GM19193 (cell line): ENCODE data around the gene HMGCL.

Source experiments
- POLR2A ChIP-seq: IDR thresholded peaks from 4 replicates; pipeline ENCODE4 v1.6.1; 2011; ENCODE audit not compliant: insufficient read depth, insufficient read length; ENCODE audit errors: extremely low read depth

HMGCL gene

GRCh38 chr1:23827717-23828116 is 2.5 kb upstream of the HMGCL start:
- no peak for TF ChIP-seq POLR2A

DNA sequence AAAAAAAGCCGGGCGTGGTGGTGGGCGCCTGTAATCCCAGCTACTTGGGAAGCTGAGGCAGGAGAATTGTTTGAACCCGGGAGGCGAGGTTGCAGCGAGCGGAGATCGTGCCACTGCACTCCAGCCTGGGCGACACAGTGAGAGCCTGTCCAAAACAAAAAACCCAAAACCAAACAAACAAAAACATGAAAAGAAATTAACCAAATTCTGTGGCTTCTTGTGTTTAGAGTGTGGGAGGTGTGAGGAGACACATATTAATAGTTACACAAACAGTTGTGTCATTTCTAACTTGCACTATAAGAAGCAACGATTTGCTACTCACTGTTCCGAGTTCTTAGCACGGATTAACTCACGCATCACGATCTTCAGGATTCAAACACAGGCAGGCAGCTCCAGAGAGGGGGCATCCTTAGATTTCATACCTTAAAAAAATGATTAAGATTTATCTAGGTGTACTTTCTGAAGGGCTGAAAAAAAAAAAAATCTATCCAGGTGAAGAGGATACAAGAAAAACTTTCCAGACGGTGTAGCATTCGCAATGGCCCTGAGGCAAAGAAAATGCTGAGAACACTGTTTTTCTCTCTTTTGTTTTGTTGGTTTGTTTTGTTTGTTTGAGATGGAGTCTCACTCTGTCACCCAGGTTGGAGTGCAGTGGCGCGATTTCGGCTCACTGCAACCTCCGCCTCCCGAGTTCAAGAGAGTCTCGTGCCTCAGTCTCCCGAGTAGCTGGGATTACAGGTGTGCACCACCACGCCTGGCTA is 713 bp upstream of the HMGCL start:
- TF ChIP-seq POLR2A: no peak

DNA sequence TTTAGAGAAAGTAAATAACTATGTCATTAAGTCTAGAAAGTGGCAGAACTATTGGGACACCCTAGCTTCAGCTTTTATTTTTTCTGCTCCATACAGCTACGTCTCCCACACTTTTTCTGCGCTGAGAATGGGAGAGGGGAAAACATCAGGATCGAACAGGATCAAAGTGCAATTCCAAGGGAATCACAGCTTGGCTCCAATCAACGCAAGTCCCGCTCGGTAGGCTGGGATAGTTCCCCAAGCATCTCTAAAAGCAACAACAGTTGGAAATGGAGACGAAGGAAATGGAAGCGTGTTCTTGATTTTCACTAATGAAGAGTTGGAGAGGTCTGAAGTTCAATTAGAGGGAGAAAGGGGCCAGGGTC is 536 bp downstream of the HMGCL start:
- no peak for TF ChIP-seq POLR2A

DNA sequence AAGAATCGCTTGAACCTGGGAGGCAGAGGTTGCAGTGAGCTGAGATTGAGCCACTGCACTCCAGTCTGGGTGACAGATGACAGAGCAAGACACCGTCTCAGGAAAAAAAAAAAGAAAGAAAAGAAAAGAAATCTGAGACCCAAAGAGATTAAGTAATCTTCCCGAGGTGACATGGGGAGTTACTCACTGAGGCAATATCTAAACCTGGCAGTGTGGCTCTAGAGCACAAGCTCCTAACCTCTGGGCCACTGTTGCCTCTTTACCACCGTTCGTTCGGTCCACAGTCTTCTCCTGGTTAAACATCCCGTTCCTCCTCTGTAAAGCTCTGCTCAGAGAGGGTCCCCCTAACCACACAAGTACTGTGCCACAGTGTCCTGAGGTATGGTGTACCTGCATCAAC is 1.5 kb downstream of the HMGCL start:
- no peak for TF ChIP-seq POLR2A

DNA sequence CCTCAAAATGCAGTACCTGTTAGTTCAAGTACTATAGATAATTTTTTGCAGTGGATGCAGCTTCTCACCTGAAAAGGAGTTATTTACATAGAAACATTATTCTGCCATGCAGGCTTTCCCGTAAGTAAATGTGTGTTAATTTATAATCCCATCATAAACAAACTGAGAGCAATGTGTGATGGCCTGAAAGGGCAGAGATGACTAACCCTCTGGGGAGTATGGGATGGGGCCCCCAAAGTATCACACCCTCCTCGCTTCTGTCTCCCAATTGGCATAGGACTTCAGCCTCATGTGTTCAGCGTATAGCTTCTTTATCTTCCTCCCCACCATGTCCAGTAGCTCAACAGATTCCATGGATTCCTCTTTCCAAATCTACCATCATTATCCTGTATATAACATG is 7.6 kb downstream of the HMGCL start:
- TF ChIP-seq POLR2A: no peak

DNA sequence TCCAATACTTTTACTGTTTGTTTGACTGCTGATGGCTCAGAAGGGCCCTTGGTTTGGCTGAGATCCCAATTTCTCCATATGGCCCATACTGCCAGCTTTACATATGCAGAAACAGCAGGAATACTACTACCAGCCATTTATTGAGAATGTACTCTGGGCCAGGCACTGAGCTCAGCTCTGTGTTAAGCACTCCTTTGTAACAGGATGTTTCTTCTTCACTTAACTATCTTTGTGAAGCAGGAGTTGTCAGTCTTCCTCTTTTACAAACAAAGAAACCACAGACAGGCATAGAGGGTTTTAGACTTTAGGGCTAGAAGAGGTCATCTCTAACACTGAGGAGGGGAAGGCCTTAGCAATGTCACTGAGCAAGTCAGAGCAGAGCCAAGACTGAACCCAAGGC is 8.3 kb downstream of the HMGCL start:
- no peak for TF ChIP-seq POLR2A

DNA sequence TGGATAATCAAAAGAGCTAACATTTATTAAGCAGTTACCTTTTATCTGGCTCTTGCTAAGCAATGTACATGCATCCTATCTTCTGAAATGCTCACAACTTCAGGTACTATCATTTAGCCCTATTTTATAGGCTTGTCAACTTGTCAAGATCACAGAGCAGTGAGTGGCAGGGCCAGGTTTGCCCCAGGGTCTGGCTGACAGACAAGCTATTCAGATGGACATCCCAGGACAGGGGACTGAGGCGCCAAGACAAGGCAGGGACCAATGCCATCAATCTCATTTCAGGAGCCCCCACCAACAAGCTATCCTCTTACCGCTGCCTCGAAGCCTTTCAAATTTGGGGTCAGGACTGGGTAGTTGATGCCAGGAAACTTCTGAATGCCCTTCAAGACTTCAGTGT is 8.9 kb downstream of the HMGCL start:
- no peak for TF ChIP-seq POLR2A

DNA sequence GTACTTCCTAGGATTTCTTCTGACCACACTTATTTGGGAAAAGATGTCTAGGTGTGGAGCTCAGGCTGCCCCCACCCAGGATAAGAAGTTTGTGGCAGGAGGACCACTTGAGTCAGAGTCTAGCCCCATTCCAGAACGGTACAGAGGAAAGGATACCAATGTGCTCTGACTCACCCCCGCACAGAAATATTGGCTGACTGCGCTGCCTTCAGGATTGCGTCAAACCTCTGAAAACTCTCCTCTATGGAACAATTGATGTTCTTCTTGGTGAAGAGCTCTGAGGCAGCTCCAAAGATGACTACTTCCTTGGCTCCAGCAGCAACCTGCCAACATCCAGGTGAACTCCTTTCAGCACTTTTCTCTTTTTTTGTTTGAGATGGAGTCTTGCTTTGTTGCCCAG is 11.2 kb downstream of the HMGCL start:
- TF ChIP-seq POLR2A: no peak

- TF ChIP-seq POLR2A: no peak
Observed at GRCh38 chr1:23810818-23811540, 14.2 kb downstream of the HMGCL start.

DNA sequence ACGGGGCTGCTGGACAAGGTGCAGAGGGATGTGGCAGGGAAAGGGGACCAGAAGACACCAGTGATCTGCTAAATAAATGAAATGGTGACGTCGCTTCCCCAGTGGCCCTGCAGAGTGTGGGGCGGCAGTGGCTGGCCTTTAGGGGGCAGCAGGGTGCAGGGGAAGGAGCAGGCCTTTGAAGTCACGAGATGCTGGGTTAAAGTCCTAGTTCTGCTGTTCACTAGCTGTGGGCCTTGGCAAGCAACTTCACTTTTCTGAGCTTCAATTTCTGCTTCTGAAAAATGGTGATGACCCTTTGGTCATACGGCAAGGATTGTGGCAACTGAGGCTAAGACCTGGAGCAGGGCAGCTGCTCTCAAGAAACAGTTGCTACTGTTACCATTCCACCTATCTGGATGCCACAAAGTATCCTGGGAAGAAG is 15.5 kb downstream of the HMGCL start:
- TF ChIP-seq POLR2A: no peak

DNA sequence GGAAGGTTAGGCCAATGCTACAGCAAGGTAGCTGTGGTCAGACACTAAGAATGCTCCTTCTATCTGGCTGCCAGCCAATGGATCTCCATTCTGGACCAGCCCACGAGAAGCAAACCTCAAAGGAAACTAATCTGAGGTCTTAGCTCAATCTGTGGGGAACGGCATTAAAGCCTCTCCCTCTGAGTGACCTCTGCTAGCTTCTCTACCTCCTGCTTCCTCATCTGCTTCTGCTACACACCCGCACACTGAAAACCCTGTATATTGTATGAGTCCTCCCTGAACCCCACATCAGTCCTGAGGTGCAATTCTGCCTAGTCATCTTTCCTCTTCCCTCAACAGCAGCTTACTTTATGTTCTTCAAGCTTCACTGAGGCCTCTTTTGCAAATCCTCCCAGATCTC is 17.8 kb downstream of the HMGCL start:
- TF ChIP-seq POLR2A: no peak

DNA sequence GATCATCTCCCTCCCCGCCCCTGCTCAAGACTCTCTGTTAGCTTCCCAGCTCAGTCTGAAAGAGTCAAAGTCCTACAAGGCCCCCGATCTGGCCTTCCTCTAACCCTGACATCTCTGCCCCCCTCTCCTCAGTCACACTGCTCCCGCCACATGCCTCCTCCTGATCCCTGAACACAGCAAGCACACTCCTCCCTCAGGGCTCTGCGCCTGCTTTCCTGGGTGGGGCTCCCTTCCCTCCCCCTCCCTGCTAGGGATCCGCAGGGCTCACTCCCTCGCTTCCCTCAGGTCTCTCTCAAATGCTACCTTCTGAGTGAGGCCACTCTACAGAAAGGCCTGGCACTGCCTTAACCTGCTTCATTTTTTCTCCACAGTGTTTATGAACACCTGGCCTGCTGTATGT is 18.9 kb downstream of the HMGCL start:
- no peak for TF ChIP-seq POLR2A

DNA sequence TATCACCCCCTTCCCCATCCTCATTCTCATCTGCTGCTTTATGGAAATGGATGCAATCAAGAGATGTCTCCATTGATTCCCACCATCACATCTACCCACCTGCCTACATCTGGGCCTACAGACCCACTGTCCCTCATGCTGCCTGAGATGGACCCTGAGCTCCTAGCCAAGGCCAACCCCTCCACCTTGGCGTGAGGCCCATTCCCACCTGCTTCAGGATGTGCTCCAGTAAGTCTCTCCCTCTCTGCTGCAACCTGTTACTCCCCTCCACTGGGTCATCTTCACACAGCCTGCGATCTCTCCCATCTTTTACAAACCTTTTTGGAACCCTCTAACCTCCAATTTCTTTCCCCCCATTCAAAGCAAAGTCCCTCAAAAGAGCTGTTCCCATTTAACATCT is 20.2 kb downstream of the HMGCL start:
- TF ChIP-seq POLR2A: no peak

DNA sequence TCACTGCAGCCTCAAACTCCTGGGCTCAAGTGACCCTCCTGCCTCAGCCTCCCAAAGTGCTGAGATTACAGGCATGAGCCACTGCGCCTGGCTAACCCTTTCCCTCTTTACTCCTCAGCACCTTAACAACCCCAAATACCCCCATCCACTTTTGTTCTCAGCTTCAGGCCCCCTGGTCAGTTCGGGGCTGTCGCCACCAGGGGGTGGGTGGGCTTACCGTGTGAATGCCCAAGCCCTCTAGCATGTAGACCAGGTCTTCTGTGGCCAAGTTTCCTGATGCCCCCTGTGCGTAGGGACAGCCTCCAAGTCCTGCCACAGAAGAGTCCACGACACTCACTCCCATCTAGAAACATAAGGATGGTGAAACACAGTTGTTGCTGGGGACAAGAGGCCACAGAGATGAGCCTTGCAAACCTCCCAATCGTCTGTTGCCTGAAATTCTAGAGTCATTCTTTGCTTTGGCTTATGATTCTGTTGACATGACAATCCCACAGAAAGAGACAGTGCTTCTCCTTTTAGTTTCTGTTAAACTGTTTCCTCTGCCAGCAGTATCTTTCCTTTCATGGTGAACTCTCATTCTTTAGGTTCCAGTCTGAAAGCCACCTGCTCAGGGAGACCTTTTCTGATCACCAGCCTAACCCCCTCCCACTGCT is 20.9 kb downstream of the HMGCL start:
- TF ChIP-seq POLR2A: no peak

GRCh38 chr1:23803674-23804073 is 21.6 kb downstream of the HMGCL start:
- TF ChIP-seq POLR2A: no peak

DNA sequence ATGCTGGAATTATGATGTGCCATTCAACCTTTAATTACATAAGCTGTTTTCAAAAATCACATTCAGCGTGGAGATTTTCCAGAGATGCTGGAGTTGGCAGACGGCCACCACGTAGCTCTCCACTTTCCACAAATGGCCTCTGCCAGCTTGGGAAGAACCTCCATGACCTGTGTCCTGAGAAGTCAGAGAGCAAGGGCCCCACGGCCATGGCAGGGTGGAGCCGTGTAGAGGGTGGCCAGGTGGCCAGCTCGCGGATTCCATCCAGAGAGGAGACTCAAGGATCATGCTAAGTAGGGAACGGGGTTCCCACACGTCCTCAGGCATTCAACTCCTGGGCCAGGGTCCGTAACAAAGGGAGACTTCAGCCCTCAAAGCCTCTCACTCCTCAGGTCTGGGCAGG is 23.4 kb downstream of the HMGCL start:
- no peak for TF ChIP-seq POLR2A
